ENCODE data around the gene PARD3.

- TF ChIP-seq CTCF (IDR thresholded peaks at IDR 0.05) (no peak), POLR2A (IDR thresholded peaks at IDR 0.05) (no peak)
Measured at GRCh38 chr10:34728361-34728760, 86.7 kb downstream of the PARD3 start.
